Measurements from ENCODE around the gene PPP1R36.

DNA sequence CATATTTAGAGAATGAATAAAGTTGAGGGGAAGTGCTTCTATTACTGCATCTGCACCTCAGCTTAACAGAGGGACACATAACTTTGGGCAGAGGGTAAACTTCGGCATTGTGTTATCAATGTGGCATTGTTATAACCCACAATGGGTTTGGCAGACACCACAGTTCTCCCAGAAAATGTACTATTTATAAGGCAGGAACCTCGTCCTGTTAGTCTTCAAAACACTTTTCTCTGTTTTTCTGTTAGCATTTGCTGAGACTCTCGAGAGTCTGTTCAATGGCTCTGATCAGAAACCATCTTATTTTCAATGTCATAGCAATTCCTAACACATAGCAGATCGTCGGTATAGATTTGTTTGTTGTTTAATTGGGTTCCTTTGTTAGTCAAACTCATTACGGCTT, 13.9 kb downstream of the PPP1R36 start:
- TF ChIP-seq, protein P1, sequence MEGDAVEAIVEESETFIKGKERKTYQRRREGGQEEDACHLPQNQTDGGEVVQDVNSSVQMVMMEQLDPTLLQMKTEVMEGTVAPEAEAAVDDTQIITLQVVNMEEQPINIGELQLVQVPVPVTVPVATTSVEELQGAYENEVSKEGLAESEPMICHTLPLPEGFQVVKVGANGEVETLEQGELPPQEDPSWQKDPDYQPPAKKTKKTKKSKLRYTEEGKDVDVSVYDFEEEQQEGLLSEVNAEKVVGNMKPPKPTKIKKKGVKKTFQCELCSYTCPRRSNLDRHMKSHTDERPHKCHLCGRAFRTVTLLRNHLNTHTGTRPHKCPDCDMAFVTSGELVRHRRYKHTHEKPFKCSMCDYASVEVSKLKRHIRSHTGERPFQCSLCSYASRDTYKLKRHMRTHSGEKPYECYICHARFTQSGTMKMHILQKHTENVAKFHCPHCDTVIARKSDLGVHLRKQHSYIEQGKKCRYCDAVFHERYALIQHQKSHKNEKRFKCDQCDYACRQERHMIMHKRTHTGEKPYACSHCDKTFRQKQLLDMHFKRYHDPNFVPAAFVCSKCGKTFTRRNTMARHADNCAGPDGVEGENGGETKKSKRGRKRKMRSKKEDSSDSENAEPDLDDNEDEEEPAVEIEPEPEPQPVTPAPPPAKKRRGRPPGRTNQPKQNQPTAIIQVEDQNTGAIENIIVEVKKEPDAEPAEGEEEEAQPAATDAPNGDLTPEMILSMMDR (IDR thresholded peaks at IDR 0.05), result no peak
- no peak for TF ChIP-seq POLR2A (IDR thresholded peaks at IDR 0.05)

Data from heart left ventricle (tissue), 13 donors.